GM18505 (cell line): Measurements from ENCODE around the gene LSM8.

Experiments used
- ATAC-seq: cut with Tn5 transposase; IDR thresholded peaks from one replicate; pipeline ENCODE4 v1.9.1; 2021; ENCODE audit not compliant: unreplicated experiment
- POLR2A ChIP-seq: IDR thresholded peaks from 4 replicates; pipeline ENCODE4 v1.6.1; 2011; ENCODE audit warnings: borderline replicate concordance; ENCODE audit not compliant: insufficient read depth, insufficient read length; ENCODE audit errors: extremely low read depth

The LSM8 gene

GRCh38 chr7:118183428-118183785, 557 bp upstream of the LSM8 start:
- ATAC-seq: peak; percentile 0
- no peak for TF ChIP-seq POLR2A

- no peak for TF ChIP-seq POLR2A
- ATAC-seq: no peak
Measured at GRCh38 chr7:118184565-118184940, 589 bp downstream of the LSM8 start.

- no peak for TF ChIP-seq POLR2A
- ATAC-seq: no peak
Measured at GRCh38 chr7:118185163-118185860, 1.3 kb downstream of the LSM8 start.

GRCh38 chr7:118186501-118186900, 2.5 kb downstream of the LSM8 start:
- ATAC-seq: no peak
- TF ChIP-seq POLR2A: no peak

GRCh38 chr7:118194571-118194970, 10.6 kb downstream of the LSM8 start:
- no peak for TF ChIP-seq POLR2A

GRCh38 chr7:118195837-118196474, 12.0 kb downstream of the LSM8 start:
- TF ChIP-seq POLR2A: no peak
- peak; percentile 64 for ATAC-seq

More at GRCh38 chr7:118194571-118194970, 10.6 kb downstream of the LSM8 start:
- no peak for ATAC-seq

- no peak for TF ChIP-seq POLR2A
- no peak for ATAC-seq
Measured at GRCh38 chr7:118202061-118202460, 18.1 kb downstream of the LSM8 start.

GRCh38 chr7:118214051-118214832, 30.3 kb downstream of the LSM8 start:
- ATAC-seq: peak; percentile 98
- peak; percentile 76 for TF ChIP-seq POLR2A

- no peak for TF ChIP-seq POLR2A
- ATAC-seq: no peak
Measured at GRCh38 chr7:118214833-118215182, 30.8 kb downstream of the LSM8 start.

- TF ChIP-seq POLR2A: no peak
- no peak for ATAC-seq
Measured at GRCh38 chr7:118217210-118217619, 33.3 kb downstream of the LSM8 start.

- no peak for TF ChIP-seq POLR2A
- no peak for ATAC-seq
Measured at GRCh38 chr7:118218413-118219156, 34.6 kb downstream of the LSM8 start.

- ATAC-seq: no peak
- no peak for TF ChIP-seq POLR2A
Measured at GRCh38 chr7:118219157-118219512, 35.2 kb downstream of the LSM8 start.

- ATAC-seq: no peak
- TF ChIP-seq POLR2A: no peak
Measured at GRCh38 chr7:118220583-118220982, 36.6 kb downstream of the LSM8 start.
